ENCODE measurements around the gene SAAL1.

SAAL1 gene

GRCh38 chr11:18081551-18081950, 24.3 kb downstream of the SAAL1 start:
- no peak for DNase-seq

- no peak for DNase-seq
These were observed 25.4 kb downstream of the SAAL1 start for GRCh38 chr11:18080451-18080850.

GRCh38 chr11:18078909-18079308, 27.0 kb downstream of the SAAL1 start:
- DNase-seq = no peak

GRCh38 chr11:18075444-18075843, 30.4 kb downstream of the SAAL1 start:
- DNase-seq = no peak

DNA sequence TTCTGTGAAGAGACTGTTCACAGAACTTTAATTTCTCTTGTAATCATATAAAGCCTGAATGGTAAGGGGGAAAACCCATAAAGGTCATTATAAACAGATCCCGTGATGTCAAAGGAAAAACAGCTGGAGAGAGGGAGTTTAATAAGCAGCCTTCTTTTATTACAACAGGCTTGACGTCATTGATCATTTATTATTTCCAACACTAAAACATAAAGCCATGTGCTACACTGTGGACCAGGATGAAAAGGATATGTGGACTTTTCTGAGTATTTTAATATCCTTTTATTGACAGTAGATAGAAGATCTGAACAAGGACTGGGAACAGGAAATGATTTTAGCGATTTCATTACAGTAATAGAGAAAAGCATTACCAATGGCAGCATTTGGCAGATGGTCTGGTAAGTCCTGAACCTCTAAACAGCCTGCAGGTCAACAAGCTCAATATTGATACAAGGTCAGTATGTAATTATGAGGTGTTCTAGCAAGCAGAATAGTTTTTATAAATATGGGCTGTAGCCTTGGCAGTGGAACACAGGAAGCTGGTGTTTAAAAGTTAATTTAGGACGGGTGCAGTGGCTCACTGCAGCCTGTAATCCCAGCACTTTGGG, 34.7 kb downstream of the SAAL1 start:
- DNase-seq = no peak

DNA sequence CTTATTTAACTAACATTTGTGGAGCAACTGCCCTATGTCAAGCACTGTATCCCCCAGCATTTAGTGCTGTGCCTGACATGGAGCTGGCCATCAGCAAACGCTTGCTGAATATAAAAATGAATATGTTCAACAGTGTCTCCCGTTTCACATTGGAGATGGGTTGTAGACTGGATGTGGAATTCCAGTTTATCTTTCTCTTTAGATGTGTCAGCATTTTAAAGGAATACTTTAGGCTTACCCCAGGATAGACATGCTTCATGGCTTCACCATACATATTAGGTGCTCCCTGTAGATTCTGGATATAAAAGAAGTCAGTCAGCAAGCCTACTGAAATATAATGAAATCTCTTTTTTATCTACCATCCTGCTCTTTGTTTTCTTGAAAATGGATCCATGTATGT, 38.5 kb downstream of the SAAL1 start:
- no peak for DNase-seq

DNA sequence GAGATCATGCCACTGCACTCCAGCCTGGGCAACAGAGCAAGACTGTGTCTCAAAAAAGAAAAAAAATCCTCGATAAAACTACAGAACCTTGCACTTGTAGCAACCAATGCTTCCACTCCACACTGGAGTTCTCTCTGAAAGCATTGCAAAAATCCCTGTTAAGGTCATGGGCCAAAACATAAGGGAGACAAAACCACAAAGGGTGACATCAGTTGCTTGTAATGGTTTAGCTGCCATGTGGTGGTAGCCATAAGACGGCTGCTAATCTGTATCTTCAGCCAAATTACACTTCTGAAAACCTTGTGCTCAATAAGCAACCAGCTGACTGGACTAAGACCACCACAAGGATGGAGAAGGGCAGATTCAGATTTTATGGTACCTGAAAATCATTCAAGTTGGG, 39.3 kb downstream of the SAAL1 start:
- DNase-seq = no peak

DNA sequence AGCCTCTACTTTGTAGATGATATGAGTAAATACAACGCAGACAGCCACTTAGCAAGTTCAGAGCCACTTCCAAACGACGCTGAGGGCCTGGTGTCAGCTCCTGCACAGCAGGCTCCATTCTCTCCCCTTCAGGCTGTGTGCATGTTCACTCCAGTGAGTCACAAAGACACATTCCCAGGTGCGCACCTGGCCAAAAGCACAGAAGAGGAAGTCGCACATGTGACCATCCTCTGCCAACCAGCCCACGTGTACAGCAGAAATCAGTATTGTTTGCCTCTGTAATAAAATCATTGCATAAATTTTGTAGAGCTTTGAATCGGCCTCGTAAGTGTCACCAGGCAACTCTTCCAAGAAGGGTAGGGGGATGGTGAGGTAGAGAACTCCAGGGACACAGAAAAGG, 40.3 kb downstream of the SAAL1 start:
- no peak for DNase-seq

DNA sequence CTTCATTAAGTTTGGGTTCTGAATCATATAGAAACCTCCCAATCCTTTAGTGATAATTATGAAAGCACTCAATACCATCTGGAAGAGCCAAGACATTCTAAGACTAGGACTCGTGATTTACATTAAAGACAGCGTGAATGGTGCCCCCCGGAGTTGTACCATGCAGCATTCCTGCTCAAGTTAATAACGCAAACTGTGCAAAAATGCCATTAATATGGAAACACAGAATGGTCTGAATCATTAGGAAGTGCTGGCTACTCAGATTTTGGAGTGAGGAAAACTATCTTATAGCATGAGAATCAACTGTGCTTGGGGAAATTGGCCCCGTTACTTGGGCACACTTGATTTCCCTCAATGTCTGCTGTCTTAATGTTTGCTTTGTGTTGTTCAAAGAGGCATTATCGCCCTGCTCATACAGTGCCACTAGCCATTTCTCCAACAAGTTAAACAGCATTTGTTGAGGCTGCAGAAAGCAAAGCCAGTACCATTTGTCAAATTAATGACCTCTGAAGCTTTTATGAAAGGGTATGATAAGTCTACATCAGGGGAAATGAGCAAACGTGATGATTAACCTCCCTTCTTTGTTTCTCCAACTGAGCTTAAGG, 41.3 kb downstream of the SAAL1 start:
- DNase-seq = no peak

- no peak for DNase-seq
These were observed 41.9 kb downstream of the SAAL1 start for GRCh38 chr11:18063862-18064434.

GRCh38 chr11:18063125-18063524, 42.8 kb downstream of the SAAL1 start:
- no peak for DNase-seq

DNA sequence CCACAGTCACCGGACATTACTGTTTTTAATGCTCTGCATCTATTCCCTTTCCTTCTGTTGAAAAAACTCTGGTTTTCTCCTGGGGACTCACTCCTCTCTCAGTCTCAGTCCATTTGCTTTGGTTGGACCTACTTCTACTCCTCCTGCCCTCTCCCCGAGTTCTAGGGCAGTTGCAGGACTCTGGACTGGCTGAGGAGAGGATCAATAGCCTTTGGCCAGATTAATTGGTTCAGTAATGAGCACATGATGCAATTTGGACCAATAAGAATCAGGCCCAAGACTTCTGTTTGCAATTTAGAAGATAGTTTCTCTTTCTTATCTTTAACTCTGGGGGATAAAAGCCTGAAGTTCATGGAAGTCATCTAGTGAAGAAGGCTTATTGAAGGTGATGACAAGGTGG, 44.5 kb downstream of the SAAL1 start:
- no peak for DNase-seq

DNA sequence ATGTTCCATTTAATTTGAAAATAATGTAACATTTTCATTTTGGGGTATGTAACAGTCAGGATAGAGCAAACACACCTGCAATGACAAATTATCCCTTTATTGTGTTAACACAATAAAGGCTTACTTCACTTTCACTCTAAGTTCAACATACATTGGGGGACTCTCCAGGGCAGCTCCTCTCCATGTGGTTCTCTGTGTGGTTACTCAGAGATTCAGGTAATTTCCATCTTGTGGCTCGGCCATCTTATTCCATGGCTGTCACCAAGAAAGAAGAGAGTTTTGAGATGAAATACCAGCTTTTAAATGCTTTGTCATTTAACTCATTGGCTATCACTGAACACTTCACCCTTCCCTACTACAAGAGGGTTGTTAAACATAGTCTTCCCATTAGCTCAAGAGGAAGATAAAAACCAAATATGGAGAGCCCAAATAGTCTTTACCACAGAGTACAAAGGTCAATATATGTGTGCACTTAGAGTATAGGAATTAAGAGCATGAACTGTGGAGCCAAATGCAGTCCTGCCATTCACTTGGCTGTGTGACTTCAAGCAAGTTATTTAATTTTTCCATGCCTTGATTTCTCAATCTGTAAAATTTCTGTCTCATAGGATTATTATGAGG, 49.2 kb downstream of the SAAL1 start:
- DNase-seq = no peak

GRCh38 chr11:18054511-18055103, 51.3 kb downstream of the SAAL1 start:
- DNase-seq = no peak

GRCh38 chr11:18050848-18051247, 55.0 kb downstream of the SAAL1 start:
- no peak for DNase-seq

DNA sequence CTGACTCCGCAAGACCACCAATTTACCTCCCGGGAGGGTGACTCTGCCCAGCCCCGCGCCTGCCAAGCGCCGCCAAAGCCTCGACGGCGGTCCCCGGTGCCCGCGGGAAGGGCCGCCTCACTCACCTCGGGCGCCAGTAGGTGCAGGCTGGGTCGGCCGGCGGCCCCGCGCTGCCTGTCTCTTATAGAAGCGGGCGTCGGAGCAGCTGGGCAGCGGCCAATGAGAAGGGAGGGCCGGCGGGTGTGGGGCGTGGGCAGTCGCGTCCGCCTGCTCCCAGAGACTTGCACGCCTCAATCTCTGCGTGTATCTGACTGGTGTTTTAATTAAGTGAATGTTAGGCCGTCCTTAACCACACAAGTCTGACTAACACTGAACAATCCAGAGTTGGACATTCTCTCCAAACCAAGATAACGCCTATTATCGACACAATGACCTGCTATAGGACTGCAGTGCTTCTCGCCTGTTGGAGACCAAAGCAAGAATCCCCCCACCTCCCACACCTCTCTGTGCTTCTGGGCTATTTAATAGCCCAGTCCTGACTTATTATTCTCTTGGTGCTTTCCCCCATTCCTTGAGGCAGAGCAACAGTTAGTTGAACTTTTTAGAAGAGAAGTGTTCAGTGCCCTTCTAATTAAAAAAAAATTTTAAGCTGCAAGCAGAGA, 59.6 kb downstream of the SAAL1 start, which contains the start of gene TPH1:
TPH1 (minus strand) TSS at position 154 of the 662 bp plus-strand sequence. CDS start 5,507 bp downstream, outside the sequence.
- DNase-seq = no peak

- no peak for DNase-seq
These were observed 69.4 kb downstream of the SAAL1 start for GRCh38 chr11:18036456-18036855.

Data from activated naive CD4-positive, alpha-beta T cell (primary cell).